ENCODE data around the gene E4F1.

- TF ChIP-seq GATA3 (IDR thresholded peaks at IDR 0.05; ENCODE audit: low read depth, low read length) = no peak
- no peak for TF ChIP-seq GATA2 (IDR thresholded peaks at IDR 0.05; ENCODE audit: low read depth, low read length)
These were observed 21.8 kb downstream of the E4F1 start for GRCh38 chr16:2244926-2245795.

Data from SH-SY5Y (cell line).